ENCODE results near the gene ACTMAP. TPM values are rescaled to one million over a fixed set of nuclear protein-coding genes. Genes with fewer than 3 reads are reported as not detected.

ACTMAP gene
- total and polyA plus RNA-seq, 9 of the 15 experiments (the other 6 are each of a cell fraction or from before 2014, with no cell fraction given): 1.7 to 16.6 (median 4.9) TPM

DNA sequence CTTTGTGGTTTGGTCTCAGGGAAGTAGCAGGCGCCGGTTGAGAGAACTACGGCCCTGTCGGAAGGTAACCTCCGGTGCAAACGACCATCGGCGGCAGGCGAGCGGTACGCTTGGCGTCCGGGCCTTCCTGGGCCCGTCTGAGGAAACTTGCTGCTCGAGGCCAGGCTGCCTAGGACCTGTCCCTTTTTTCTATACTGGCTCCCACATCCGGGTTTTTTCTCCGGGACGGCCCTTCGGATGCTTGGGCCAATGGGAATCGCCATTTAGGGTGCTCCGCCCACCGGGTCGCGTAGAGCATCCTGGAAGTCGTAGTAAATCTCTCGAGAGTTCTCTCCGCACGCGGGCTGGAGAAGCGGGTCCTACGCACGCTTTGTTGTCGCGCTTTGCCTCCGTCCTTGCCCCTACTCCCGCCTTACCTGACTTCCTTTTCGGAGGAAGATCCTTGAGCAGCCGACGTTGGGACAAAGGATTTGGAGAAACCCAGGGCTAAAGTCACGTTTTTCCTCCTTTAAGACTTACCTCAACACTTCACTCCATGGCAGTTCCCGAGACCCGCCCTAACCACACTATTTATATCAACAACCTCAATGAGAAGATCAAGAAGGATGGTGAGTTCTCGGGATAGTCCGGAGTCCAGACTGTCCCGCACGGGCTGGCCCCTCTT is 729 bp upstream of the ACTMAP start, which contains the start of gene SNRPA (continued):
- TF ChIP-seq SP2 (IDR thresholded peaks at IDR 0.05; ENCODE audit: extremely low read depth, low read depth, low read length, poor library complexity, severe bottlenecking) (no peak), MAFK (IDR thresholded peaks at IDR 0.05; ENCODE audit: low read length) (0 out of 2 replicates have a peak, but pooled peaks have one; percentile 15), GATAD2A (IDR thresholded peaks at IDR 0.05) (no peak), ZBTB8A (IDR thresholded peaks at IDR 0.05; ENCODE audit: partially characterized antibody) (no peak), BCL6 (CRISPR knock-in tag; IDR thresholded peaks at IDR 0.05) (no peak), ZFP30 (CRISPR knock-in tag; IDR thresholded peaks at IDR 0.05; ENCODE audit: borderline replicate concordance) (no peak), FOXP1 (CRISPR knock-in tag; IDR thresholded peaks at IDR 0.05) (peak; percentile 23), PCBP2 (IDR thresholded peaks at IDR 0.05; ENCODE audit: low read depth, low read length, poor library complexity, severe bottlenecking) (no peak)
- TF ChIP-seq, protein P1, sequence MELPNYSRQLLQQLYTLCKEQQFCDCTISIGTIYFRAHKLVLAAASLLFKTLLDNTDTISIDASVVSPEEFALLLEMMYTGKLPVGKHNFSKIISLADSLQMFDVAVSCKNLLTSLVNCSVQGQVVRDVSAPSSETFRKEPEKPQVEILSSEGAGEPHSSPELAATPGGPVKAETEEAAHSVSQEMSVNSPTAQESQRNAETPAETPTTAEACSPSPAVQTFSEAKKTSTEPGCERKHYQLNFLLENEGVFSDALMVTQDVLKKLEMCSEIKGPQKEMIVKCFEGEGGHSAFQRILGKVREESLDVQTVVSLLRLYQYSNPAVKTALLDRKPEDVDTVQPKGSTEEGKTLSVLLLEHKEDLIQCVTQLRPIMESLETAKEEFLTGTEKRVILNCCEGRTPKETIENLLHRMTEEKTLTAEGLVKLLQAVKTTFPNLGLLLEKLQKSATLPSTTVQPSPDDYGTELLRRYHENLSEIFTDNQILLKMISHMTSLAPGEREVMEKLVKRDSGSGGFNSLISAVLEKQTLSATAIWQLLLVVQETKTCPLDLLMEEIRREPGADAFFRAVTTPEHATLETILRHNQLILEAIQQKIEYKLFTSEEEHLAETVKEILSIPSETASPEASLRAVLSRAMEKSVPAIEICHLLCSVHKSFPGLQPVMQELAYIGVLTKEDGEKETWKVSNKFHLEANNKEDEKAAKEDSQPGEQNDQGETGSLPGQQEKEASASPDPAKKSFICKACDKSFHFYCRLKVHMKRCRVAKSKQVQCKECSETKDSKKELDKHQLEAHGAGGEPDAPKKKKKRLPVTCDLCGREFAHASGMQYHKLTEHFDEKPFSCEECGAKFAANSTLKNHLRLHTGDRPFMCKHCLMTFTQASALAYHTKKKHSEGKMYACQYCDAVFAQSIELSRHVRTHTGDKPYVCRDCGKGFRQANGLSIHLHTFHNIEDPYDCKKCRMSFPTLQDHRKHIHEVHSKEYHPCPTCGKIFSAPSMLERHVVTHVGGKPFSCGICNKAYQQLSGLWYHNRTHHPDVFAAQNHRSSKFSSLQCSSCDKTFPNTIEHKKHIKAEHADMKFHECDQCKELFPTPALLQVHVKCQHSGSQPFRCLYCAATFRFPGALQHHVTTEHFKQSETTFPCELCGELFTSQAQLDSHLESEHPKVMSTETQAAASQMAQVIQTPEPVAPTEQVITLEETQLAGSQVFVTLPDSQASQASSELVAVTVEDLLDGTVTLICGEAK (IDR thresholded peaks at IDR 0.05): no peak
- TF ChIP-seq, protein P1 (CRISPR knock-in tag; IDR thresholded peaks at IDR 0.05): no peak
- TF ChIP-seq, protein P2, sequence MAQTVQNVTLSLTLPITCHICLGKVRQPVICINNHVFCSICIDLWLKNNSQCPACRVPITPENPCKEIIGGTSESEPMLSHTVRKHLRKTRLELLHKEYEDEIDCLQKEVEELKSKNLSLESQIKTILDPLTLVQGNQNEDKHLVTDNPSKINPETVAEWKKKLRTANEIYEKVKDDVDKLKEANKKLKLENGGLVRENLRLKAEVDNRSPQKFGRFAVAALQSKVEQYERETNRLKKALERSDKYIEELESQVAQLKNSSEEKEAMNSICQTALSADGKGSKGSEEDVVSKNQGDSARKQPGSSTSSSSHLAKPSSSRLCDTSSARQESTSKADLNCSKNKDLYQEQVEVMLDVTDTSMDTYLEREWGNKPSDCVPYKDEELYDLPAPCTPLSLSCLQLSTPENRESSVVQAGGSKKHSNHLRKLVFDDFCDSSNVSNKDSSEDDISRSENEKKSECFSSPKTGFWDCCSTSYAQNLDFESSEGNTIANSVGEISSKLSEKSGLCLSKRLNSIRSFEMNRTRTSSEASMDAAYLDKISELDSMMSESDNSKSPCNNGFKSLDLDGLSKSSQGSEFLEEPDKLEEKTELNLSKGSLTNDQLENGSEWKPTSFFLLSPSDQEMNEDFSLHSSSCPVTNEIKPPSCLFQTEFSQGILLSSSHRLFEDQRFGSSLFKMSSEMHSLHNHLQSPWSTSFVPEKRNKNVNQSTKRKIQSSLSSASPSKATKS (CRISPR knock-in tag; IDR thresholded peaks at IDR 0.05): no peak

Data from K562 (cell line).